NCI-H1436 treated with DMSO at 0.1 percent for 48 hours (cell line): ENCODE results near the gene PRKAG2.

Experiments
- DNase-seq: peaks from one replicate; lab custom pipeline; 2025; lab: John Stamatoyannopoulos, UW

The PRKAG2 gene

DNA sequence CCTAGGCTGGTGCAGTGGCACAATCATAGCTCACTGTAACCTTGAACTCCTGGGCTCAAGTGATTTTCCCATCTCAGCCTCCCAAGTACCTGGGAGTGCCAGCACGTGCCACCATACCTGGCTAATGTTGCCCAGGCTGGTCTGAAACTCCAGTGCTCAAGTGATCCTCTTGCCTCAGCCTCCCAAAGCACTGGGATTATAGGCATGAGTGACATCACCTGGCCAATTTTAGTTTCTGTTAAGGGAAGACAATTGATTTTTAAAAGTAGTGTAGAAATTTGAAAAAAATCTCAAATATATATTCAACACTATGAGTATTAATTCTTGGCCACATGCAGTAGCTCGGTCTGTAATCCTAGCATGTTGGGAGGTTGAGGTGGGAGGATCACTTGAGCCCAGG, 235.3 kb downstream of the PRKAG2 start:
- DNase-seq = no peak

DNA sequence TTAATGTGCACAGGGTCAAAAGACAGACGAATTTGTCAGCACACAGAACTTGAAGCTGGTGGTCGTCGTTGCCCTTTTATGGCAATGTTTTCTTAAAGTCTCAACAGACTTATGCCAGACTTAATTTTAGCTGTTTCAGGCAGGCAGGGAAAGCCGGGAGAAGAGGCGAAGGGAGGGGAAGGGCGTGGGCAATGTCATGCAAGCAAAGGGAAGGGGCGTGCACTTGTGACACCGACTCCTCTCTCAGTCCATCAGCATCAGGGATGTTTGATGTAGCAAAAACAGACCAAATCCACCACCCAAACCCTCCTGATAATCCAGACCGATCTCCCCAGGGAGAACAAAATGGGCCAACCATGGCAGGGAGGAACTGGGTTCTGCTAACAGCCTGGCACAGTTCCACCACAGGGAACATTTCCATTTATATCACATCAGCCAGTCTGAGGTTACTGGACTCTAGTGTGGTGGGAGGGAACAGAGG, 239.1 kb downstream of the PRKAG2 start:
- DNase-seq = no peak

GRCh38 chr7:151634643-151635042, 242.3 kb downstream of the PRKAG2 start:
- DNase-seq = no peak

GRCh38 chr7:151633516-151633812, 243.5 kb downstream of the PRKAG2 start:
- DNase-seq = no peak

- no peak for DNase-seq
Observed at GRCh38 chr7:151632750-151633515, 244.0 kb downstream of the PRKAG2 start.

- DNase-seq = no peak
Observed at GRCh38 chr7:151631953-151632749, 244.8 kb downstream of the PRKAG2 start.

DNA sequence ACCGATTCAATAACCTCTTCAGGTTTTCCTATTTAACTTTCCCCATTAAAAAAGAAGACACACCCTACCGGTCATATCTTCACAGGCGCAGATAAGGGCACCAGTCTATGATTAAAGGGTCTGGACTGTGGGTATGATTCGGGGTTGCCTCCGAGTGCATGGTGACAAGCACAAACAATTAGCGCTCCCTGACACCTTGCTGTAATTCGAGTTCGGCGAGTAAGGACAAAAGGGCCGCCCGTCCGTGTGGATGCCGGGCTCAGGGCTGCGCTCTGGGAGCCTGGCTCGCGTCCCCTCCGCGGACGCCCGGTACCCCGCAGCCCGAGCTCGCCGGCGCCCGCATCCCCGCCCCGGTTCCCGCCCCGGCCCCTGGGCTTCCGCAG, 245.4 kb downstream of the PRKAG2 start:
- DNase-seq = no peak

- DNase-seq = no peak
Observed at GRCh38 chr7:151630851-151631569, 245.9 kb downstream of the PRKAG2 start.

GRCh38 chr7:151630358-151630757, 246.6 kb downstream of the PRKAG2 start:
- DNase-seq = no peak

DNA sequence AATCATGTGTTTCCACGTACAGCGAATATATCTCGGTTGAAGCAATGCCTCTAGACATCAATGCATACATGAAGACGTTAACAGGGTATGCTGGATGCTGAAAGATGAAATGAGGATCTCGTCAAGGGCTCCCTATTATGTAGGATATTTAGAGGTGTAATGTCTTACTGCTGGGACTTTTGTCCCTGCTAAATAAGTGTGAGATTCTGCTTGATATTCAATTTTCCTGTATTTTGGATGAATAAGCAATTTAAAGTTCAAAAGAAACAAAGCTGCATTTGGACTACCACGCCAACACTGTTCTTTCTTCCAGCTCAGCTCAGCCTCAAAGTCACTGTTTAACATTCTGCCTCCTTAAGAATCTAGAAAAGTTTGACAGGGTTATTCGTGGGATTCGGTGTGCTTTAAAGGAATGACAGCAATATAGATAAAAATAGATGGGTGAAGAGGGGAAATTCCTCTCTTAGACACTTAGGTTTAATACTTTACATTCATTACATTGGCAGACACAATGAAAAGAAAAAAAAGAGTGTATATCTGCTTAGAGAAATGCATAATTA, 247.1 kb downstream of the PRKAG2 start:
- DNase-seq = no peak

GRCh38 chr7:151628846-151629604, 247.9 kb downstream of the PRKAG2 start:
- DNase-seq = no peak

DNA sequence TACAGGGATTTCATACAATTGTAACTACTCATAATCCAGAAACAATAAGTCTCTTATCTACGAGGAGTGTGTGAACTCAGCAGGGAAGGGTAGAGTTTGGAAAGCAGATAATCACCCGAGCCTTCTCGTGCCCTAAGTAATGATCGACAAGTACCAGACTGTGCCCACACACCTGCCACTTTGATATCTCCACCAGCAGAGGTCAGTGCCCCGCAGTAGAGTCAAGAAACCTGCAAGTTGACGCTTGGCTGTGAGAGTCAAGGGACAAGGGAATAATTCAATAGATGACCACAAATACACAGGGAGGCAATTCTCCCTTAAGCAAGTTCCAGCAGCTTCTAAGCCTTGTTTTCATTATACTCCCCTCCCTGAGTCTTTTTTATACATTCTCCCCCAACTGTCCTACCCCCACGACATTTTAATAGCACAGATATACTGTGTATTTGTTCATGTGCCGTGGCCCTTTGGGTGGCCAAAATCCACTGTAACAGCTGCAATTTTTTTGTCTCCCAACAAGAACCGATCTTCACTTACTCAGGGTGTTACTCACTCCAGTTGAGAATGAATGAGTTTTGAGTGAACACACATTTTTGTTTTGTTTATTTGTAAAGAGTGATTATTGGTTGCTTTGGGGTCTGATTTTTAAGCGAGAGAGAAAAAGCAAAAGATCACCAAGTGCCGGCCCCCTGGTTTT, 250.3 kb downstream of the PRKAG2 start:
- no peak for DNase-seq

DNA sequence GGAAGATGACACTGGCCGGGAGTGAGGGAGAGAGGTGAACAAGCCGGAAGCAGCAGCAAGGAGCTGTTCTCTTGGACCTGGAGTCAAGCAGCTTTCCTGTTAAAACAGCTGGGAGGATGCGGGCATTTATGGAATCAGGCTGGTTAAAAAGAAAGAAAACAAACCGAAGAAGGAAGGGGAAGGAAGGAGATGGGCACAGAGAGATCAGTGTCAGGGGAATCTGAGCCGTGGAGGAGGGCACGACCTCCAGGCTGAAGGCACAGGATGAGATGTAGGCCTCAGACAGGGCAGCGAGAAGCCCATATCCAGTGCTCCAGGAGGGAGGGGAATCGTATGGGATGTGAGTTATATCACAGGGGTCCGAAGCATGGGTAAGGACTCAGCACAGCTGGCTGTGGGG, 251.3 kb downstream of the PRKAG2 start:
- no peak for DNase-seq

- DNase-seq = no peak
Observed at GRCh38 chr7:151624246-151624928, 252.5 kb downstream of the PRKAG2 start.

GRCh38 chr7:151623766-151624165, 253.1 kb downstream of the PRKAG2 start:
- DNase-seq = no peak

DNA sequence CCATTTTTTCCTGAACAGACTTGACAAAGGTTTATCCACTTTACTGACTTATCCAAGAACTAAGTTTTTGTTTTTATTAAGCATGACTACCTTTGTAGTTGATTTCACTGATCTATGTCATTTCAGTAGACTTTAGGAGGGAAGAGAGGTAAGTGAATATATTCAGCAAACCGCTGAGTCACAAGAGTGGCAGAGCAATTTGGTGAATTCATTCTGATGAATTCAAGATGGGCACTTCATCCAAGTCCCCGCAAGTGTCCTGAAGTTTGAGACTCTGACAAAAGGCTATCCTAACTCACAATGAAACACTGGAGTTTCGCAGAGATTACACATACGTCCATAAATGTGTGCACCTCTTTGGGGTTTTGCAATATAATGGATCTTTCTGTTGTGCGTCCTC, 255.0 kb downstream of the PRKAG2 start:
- DNase-seq = no peak

DNA sequence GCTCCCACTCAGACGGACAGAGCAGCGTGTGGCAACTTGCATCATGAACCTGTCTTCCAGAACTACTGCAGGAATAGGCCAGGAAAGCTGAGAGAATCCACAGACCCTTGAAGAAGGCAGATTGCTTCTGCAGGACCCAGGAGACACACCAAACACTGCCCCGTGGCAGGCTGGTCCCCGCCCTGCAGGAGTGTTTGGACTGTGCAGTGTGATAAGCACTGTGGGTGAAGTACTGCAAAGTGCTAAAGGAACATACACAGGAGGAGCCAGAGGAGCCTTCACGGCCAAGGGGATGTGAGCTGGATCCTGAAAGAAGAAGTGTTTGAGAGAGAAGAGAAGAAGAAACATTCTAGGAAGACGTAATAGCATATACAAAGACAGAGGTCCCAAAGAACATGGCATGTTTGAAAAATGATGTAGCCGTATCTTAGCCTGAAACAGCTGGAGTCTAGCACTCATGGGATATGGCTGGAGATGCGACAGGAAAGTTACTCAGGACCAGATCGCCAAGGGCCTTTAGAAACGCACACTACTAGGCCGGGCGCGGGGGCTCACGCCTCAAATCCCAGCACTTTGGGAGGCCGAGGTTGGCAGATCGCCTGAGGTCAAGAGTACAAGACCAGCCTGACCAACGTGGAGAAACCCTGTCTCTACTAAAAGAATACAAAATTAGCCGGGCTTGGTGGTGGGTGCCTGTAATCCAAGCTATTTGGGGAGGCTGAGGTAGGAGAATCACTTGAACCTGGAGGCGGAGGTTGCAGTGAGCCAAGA, 260.3 kb downstream of the PRKAG2 start:
- DNase-seq = no peak

- DNase-seq = no peak
Observed at GRCh38 chr7:151615784-151616183, 261.1 kb downstream of the PRKAG2 start.

GRCh38 chr7:151615058-151615457, 261.9 kb downstream of the PRKAG2 start:
- DNase-seq = no peak

GRCh38 chr7:151614019-151614418, 262.9 kb downstream of the PRKAG2 start:
- no peak for DNase-seq
